ENCODE measurements around the gene CCNL2.

- TF ChIP-seq, protein P1, sequence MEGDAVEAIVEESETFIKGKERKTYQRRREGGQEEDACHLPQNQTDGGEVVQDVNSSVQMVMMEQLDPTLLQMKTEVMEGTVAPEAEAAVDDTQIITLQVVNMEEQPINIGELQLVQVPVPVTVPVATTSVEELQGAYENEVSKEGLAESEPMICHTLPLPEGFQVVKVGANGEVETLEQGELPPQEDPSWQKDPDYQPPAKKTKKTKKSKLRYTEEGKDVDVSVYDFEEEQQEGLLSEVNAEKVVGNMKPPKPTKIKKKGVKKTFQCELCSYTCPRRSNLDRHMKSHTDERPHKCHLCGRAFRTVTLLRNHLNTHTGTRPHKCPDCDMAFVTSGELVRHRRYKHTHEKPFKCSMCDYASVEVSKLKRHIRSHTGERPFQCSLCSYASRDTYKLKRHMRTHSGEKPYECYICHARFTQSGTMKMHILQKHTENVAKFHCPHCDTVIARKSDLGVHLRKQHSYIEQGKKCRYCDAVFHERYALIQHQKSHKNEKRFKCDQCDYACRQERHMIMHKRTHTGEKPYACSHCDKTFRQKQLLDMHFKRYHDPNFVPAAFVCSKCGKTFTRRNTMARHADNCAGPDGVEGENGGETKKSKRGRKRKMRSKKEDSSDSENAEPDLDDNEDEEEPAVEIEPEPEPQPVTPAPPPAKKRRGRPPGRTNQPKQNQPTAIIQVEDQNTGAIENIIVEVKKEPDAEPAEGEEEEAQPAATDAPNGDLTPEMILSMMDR (IDR thresholded peaks at IDR 0.05): no peak
- TF ChIP-seq EP300 (IDR thresholded peaks at IDR 0.05): no peak
- TF ChIP-seq POLR2A (IDR thresholded peaks at IDR 0.05): no peak
- no peak for TF ChIP-seq POLR2AphosphoS5 (IDR thresholded peaks at IDR 0.05)
Observed at GRCh38 chr1:1442069-1442770, 43.1 kb upstream of the CCNL2 start.

Measured in upper lobe of left lung (tissue), 4 donors.